CD1c-positive myeloid dendritic cell (primary cell): ENCODE data around the gene USP32.
"Not testable (repeated sequence)": the region's sequence is repeated elsewhere in the genome, so short reads cannot be mapped to it uniquely, and the experiment has no call there.

Source experiments
- DNase-seq: peaks from one replicate; pipeline ENCODE4 v3.0.0-alpha.2; 2016; ENCODE audit errors: extremely low spot score

The USP32 gene

DNA sequence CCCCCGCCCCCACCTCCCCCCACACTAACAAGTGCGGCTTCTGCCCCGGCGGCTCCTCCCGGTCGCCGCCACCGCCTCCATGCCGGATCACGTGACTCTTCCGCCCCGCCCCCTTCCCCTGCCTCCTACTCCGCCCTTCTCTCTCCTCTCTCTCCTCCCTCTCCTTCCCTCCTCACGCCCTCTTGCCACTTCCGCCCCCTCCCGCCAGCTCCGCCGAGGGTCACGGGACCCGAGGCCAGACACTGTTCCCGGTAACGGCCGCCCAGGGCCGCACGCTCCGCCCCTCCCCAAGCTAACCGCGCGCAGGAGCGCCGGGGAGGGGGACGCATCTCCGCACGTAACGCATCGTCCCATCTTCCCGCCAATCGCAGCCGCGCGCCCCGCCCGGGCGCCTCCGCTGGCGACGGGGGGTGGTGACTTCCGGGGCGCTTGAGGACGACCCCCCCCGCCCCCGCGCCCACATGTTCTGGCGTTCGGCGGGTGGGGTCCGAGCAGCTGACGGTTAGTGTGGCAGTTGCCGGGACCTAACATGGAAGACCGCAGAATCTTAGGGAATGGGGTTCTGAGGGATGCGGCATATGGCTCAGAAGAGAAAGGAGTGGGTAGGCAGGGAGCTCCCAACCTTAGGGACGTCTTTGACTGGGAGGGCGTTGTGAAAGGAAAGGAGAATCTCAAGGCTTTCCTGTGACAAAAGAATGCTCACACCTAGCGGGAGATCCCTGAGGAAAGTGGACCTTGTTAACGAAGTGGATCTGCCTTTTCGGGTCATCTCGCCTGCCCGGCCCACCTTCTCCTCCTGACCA lies at the start of gene USP32:
Gene USP32 (minus strand): TSS at position 92 of the 803 bp plus-strand sequence. CDS start 194 bp downstream, outside the sequence.
- peak; percentile 97 for DNase-seq

DNA sequence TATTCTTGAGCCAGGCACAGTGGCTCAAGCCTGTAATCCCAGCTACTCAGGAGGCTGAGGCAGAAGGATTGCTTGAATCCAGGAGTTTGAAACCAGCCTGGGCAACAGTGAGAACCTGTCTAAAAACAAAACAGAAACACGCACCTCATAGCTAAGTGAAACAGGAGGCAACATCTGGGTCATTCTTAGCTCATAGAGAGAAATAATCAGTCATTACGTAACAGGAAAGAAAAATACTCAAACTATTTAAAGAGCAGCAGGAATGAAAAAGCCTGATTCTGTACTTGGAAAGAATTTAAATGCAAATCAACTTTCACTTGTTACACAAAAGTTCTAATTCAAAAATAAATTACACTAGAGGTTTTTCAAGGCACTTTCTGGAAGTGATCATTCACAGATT lies 47.6 kb upstream of the USP32 start:
- DNase-seq = no peak

DNA sequence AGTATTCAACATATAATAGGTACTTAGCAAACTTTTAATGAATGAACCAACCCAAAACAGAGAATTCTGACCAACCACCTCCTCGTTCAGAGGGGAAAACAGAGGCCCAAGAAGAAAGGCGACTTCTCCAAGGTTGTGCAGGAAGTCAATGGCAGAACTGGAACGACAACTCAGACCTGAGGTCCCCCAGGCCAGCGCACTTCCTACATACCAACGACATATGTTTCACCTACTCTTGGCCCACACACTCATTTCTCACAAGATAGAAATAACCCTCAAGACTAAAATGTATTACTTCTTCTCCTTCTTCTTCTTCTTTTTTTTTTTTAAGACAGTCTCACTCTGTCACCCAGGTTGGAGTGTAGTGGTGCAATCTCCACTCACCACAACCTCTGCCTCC lies 44.7 kb upstream of the USP32 start:
- DNase-seq = peak; percentile 66

GRCh38 chr17:60435244-60436167 lies 43.6 kb upstream of the USP32 start:
- peak; percentile 90 for DNase-seq

DNA sequence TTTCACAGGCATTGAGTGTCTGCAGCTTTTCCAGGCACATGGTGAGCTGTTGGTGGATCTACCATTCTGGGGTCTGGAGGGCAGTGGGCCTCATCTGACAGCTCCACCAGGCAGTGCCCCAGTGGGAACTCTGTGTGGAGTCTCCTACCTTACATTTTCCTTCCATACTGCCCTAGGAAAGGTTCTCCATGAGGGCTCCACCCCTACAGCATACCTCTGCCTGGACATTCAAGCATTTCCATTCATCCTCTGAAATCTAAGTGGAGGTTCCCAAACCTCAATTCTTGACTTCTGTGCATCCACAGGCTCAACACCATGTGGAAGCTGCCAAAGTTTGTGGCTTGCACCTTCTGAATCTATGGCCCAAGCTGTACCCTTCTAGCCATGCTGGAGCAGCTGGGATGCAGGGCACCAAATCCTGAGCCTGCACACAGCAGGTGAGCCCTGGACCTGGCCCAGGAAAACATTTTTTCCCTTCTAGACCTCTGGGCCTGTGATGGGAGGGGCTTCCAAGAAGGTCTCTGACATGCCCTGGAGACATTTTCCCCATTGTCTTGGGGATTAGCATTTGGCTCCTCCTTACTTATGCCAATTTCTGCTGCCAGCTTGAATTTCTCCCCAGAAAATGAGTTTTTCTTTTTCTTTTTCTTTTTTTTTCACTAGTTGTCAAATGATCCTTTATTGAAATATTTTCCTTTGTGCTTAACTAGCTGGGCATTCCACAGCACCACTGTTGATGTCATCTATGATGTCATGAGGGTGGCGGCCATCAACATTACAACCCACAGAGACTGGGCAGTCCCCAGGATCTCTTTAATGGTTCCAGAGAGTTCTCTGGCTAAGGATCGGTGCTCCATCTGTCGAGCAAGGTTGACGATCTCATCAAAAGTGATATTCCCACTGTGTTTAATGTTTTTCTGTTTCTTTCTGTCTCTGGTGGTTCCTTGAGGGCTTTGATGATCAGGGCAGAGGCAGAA lies 41.4 kb upstream of the USP32 start:
- not testable (repeated sequence) for DNase-seq

DNA sequence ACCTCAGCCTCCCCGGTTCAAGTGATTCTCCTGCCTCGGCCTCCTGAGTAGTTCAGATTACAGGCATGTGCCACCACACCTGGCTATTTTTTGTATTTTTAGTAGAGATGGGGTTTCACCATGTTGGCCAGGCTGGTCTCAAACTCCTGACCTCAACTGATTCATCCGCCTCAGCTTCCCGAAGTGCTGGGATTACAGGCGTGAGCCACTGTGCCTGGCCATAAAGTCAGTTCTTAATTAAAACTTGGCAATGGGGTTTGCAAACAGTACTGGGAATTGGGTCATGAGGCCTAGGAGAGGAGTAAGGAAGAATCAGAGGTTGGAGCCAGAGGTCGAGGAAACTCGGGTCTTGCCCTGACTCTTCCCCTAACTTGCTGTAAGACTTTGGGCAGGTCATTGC lies 38.6 kb upstream of the USP32 start:
- DNase-seq = not testable (repeated sequence)

- not testable (repeated sequence) for DNase-seq
These were observed 36.6 kb upstream of the USP32 start for GRCh38 chr17:60428491-60428890.

GRCh38 chr17:60426596-60426995 lies 34.7 kb upstream of the USP32 start:
- no peak for DNase-seq

DNA sequence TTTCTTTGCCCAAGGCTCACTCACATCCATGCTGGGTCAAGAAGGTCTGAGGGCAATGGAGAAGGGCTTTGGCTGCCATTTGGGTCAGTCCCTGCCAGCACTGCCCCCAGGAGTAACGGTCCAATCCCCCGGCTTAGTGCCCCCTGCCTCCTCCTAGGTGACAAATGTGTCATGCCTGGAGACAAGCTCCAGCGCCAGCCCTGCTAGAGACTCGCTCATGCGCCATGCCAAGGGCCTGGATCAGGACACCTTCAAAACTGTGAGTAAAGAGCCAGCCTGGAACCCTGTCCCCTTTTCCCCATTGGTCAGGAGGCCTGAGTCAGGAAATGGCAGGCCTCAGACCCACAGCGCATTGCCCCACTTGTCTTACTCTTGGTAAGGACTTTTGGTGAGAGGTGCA lies 33.7 kb upstream of the USP32 start:
- no peak for DNase-seq

DNA sequence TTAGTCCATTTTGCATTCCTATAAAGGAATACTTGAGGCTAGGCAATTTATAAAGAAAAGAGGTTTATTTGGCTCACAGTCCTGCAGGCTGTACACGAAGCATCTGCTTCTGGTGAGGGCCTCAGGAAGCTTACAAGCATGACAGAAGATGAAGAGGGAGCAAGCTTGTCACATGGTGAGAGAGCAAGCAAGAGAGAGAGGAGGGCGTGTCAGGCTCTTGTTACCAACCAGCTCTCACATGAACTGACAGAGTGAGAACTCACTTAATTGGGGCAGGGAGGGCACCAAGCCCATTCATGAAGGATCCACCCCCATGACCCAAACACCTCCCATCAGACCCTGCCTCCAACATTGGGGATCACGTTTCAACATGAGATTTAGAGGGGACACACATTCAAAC lies 31.9 kb upstream of the USP32 start:
- DNase-seq = no peak

DNA sequence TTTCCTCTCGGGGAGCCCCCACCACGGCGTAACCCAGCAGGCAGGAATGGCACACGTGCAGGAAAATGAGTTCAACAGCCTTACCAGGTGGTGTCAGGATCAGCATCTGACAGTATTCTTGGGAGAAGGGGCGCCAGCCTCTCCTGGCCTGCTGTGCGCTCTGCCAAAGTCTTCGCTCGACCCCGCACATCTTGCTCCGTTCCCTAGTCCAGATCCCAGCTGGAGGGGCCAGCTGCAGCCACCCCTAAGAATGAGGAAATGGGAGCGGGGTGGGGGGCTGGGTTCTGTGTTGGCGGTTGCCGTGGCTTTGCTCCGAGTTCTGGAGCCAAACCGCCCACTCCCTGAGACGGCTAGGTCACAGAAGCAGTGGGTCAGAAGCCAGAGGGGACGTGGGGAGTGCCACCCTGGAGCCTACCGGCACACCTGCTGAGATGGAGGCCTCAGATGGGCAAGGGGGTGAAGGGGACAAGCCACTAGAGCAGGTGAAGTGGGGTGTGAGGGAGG lies 30.3 kb upstream of the USP32 start, which contains the start of gene CHCT1:
Gene CHCT1 (plus strand): TSS at position 328 of the 504 bp plus-strand sequence. CDS start 104 bp downstream, at position 432.
- DNase-seq = peak; percentile 81

GRCh38 chr17:60421273-60422161 lies 29.6 kb upstream of the USP32 start:
- DNase-seq = peak; percentile 77

DNA sequence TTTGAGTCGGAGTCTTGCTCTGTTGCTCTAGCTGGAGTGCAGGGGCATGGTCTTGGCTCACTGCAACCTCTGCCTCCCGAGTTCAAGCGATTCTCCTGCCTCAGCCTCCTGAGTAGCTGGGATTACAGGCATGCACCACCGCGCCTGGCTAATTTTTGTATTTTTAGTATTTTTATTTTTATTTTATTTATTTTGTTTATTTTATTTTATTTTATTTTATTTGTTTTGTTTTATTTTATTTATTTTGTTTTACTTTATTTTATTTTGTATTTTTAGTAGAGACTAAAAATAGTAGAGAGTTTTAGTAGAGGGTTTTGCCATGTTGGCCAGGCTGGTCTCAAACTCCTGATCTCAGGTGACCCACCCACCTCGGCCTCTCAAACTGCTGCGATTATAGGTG lies 27.9 kb upstream of the USP32 start:
- DNase-seq = not testable (repeated sequence)

DNA sequence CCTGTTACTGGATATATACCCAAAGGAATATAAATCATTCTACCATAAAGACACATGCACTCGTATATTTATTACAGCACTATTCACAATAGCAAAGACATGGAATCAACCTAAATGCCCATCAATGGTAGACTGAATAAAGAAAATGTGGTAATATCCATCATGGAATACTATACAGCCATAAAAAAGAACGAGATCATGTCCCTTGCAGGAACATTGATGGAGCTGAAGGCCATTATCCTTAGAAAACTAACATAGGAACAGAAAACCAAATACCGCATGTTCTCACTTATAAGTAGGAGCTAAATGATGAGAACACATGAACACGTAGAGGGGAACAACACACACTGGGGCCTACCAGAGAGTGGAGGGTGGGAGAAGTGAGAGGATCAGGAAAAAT lies 27.1 kb upstream of the USP32 start:
- DNase-seq = not testable (repeated sequence)

DNA sequence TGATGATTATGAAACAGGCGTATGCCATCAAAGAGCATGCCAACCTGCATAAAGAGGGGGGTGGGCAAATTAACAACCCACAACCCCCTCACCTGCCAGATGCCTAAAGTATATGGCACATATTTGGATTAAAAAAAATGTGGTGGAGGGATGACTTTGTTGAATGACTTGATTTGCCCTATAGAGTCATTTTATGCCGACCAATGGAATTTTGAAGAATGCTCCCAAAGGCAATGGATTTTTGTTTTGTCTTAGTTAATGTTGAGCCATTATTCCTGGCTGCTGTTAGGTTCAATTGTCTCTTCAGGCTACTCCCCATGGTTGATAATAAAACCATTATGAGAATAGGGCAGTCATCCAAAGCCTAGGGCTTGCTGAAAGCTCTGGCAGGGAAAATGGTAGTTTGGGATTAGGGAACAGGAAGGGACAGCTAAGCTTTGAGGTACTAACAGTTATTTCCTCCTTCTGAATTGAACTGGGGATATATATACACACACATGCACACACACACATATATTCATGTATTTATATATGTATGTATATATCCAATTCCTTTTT lies 24.5 kb upstream of the USP32 start:
- no peak for DNase-seq

DNA sequence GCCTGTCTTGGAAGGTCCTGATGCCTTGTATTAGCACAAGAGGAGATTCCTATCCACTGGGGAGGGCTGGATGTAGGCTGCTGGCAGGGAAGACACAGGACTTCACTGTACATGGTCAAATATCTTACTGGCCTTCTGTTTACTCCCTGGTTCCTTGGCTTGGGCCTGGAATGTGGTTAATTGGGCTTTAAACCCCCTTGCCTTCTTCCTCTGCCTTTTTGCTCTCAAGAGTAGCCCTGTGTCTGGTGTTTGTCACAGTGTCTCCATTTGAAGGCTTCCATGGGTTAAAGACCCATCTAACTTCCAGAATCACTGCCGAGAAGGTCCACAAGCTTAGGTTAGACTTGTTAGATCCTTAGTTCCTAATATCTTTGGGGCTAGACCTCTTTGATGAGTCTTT lies 23.2 kb upstream of the USP32 start:
- no peak for DNase-seq

DNA sequence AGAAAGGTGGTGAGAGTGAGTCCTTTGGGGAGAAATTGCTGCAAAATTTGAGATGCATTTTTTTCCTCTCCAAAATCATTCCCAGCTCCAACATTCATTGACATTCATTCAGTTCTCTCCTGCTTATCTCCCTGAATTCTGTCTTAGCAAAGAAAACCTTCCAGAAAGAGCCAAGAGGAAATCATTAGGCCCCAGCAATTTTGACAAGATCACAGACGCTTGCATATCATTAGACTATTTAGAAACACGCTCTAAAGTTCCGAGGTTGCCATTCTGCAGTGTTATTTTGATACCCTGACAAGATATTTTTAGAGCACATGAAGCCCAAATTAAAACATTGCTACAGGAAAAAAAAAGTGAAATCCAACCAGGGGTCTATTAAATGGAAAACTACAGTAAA lies 20.8 kb upstream of the USP32 start:
- no peak for DNase-seq

DNA sequence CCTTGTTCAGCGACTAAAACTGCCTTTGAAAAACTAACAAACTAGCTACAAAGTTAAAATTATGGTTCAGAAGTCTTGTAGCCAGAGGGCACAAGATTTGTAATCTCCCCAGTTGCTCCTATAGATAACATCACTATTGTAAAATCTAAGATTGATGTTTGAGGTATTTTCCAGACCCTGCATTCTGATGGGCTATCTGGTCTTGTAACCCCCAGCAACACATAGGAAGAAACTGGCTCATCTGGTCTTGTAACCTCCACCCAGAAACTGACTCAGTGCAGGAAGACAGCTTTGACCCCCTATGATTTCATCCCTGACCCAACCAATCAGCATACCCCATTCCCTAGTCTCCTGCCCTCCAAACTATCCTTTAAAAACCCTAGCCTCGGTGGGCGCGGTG lies 18.1 kb upstream of the USP32 start:
- no peak for DNase-seq

GRCh38 chr17:60406887-60407286 lies 15.0 kb upstream of the USP32 start:
- DNase-seq = no peak

- DNase-seq = no peak
These were observed 12.0 kb upstream of the USP32 start for GRCh38 chr17:60403962-60404361.
